ENCODE measurements around the gene MAP1LC3B2. TPM values are rescaled to one million over a fixed set of nuclear protein-coding genes. Genes with fewer than 3 reads are reported as not detected.

The MAP1LC3B2 gene
- total RNA-seq, 4 donors from 2014 or later: 0.76 TPM; not detected in 2

GRCh38 chr12:116614194-116614915, 55.2 kb downstream of the MAP1LC3B2 start:
- DNase-seq: no peak
- Histone ChIP-seq H3K36me3 (no peaks in the 10 kb centered on the region), H3K4me1 (peaks cover 0 to 18% (median 4%) of the 10 kb centered on the region in 3 donors), H3K9me3 (no peaks in the 10 kb centered on the region), H3K27me3 (no peaks in the 10 kb centered on the region), H3K4me3 (no peak overlapping the region), H3K27ac (no peak overlapping the region)
- intact Hi-C loops (cut with DNase I): no loop called here
- WGBS, 2 donors: 78 to 82% methylated on average over 8 to 10 of the region's 11 CpGs
- TF ChIP-seq CTCF (IDR thresholded peaks at IDR 0.05) (no peak), POLR2A (IDR thresholded peaks at IDR 0.05) (no peak)

- intact Hi-C loops (cut with DNase I): no loop called here
- Histone ChIP-seq H3K27ac (no peak overlapping the region), H3K4me1 (peaks cover 0 to 9% (median 0%) of the 10 kb centered on the region in 3 donors), H3K27me3 (no peaks in the 10 kb centered on the region), H3K4me3 (no peak overlapping the region), H3K36me3 (no peaks in the 10 kb centered on the region), H3K9me3 (no peaks in the 10 kb centered on the region)
- DNase-seq: no peak
- 62 to 65% methylated on average over 13 of the region's 13 CpGs for WGBS, 2 donors
- TF ChIP-seq POLR2A (IDR thresholded peaks at IDR 0.05): no peak
- TF ChIP-seq CTCF (IDR thresholded peaks at IDR 0.05): no peak
Measured at GRCh38 chr12:116615141-116615861, 56.1 kb downstream of the MAP1LC3B2 start.

GRCh38 chr12:116616536-116617248, 57.5 kb downstream of the MAP1LC3B2 start:
- Histone ChIP-seq H3K9me3 (no peaks in the 10 kb centered on the region), H3K4me3 (no peak overlapping the region), H3K27me3 (no peaks in the 10 kb centered on the region), H3K36me3 (no peaks in the 10 kb centered on the region), H3K4me1 (no peaks in the 10 kb centered on the region), H3K27ac (no peak overlapping the region)
- intact Hi-C loops (cut with DNase I): no loop called here
- WGBS, 2 donors: 63 to 82% methylated on average over 11 to 12 of the region's 12 CpGs
- no peak for TF ChIP-seq POLR2A (IDR thresholded peaks at IDR 0.05)
- TF ChIP-seq CTCF (IDR thresholded peaks at IDR 0.05): no peak
- DNase-seq: no peak

GRCh38 chr12:116619246-116619645, 60.1 kb downstream of the MAP1LC3B2 start:
- DNase-seq: no peak
- H3K27ac ChIP-seq: no peak overlapping the region
- WGBS, 2 donors: 62 to 76% methylated on average over 3 of the region's 3 CpGs
- TF ChIP-seq CTCF (IDR thresholded peaks at IDR 0.05) (no peak), POLR2A (IDR thresholded peaks at IDR 0.05) (no peak)
- H3K36me3 ChIP-seq: no peaks in the 10 kb centered on the region
- no peaks in the 10 kb centered on the region for H3K4me1 ChIP-seq
- intact Hi-C loops (cut with DNase I): no loop called here
- no peak overlapping the region for H3K4me3 ChIP-seq
- peaks cover 0 to 12% (median 4%) of the 10 kb centered on the region in 3 donors for H3K9me3 ChIP-seq
- no peaks in the 10 kb centered on the region for H3K27me3 ChIP-seq

GRCh38 chr12:116620124-116620491, 60.9 kb downstream of the MAP1LC3B2 start:
- intact Hi-C loops (cut with DNase I): no loop called here
- Histone ChIP-seq H3K27me3 (no peaks in the 10 kb centered on the region), H3K4me3 (no peak overlapping the region), H3K9me3 (peaks cover 0 to 12% (median 4%) of the 10 kb centered on the region in 3 donors), H3K27ac (no peak overlapping the region), H3K4me1 (no peaks in the 10 kb centered on the region), H3K36me3 (no peaks in the 10 kb centered on the region)
- DNase-seq: no peak
- WGBS, 2 donors: 50 to 59% methylated on average over 2 of the region's 3 CpGs
- no peak for TF ChIP-seq CTCF (IDR thresholded peaks at IDR 0.05)
- no peak for TF ChIP-seq POLR2A (IDR thresholded peaks at IDR 0.05)

All from esophagus squamous epithelium (tissue), 5 donors.